DND-41 (cell line): ENCODE results near the gene PANK4.

ENCODE experiments used
- ATAC-seq: fragments of 200-7000 bp; cut with Tn5 transposase; 3 replicates; pipeline ENCODE4 v1.9.1; 2021; ENCODE audit warnings: low read depth; ENCODE audit not compliant: insufficient read depth
- DNase-seq: peaks from one replicate; pipeline ENCODE4 v3.0.0-alpha.2; 2020
- H2AFZ ChIP-seq: 2 replicates; pipeline ENCODE4 v1.6.0; 2012; ENCODE audit warnings: low read depth, low read length
- H3K27ac ChIP-seq: 2 replicates; pipeline ENCODE4 v1.5.1; 2012; ENCODE audit warnings: low read length, inconsistent platforms
- H3K27me3 ChIP-seq: fragments of 200-600 bp; sonication (generic); 2 replicates; pipeline ENCODE4 v1.6.0; 2012; ENCODE audit warnings: low read length, mild to moderate bottlenecking, inconsistent platforms; ENCODE audit not compliant: insufficient read depth, poor library complexity
- H3K36me3 ChIP-seq: 2 replicates; pipeline ENCODE4 v1.5.1; 2012; ENCODE audit warnings: low read length, inconsistent platforms; ENCODE audit not compliant: insufficient read depth
- H3K4me1 ChIP-seq: 2 replicates; pipeline ENCODE4 v1.5.1; 2012; ENCODE audit warnings: mild to moderate bottlenecking, low read length; ENCODE audit not compliant: insufficient read depth
- H3K4me2 ChIP-seq: 2 replicates; pipeline ENCODE4 v1.6.0; 2012; ENCODE audit warnings: mild to moderate bottlenecking, moderate library complexity, low read length, inconsistent platforms; ENCODE audit not compliant: insufficient read depth
- H3K4me3 ChIP-seq, 2 experiments: fragments of 200-600 bp in 1 of 2; shearing (Covaris generic) in 1 of 2; 2 replicates each; pipeline ENCODE4 v1.5.1; 2012 to 2016; ENCODE audit warnings: inconsistent platforms in 2 of 2, low read length in 2 of 2, mild to moderate bottlenecking in 2 of 2, low read depth in 1 of 2, moderate library complexity in 1 of 2
- H3K79me2 ChIP-seq: 2 replicates; pipeline ENCODE4 v1.6.0; 2012; ENCODE audit warnings: low read length, inconsistent platforms; ENCODE audit not compliant: insufficient read depth
- H3K9ac ChIP-seq: 2 replicates; pipeline ENCODE4 v1.6.0; 2012; ENCODE audit warnings: low read depth, mild to moderate bottlenecking, inconsistent platforms, low read length, moderate library complexity
- H3K9me3 ChIP-seq: 2 replicates; pipeline ENCODE4 v1.5.1; 2012; ENCODE audit warnings: low read length, moderate library complexity, mild to moderate bottlenecking, inconsistent platforms; ENCODE audit not compliant: insufficient read depth, severe bottlenecking
- H4K20me1 ChIP-seq: 2 replicates; pipeline ENCODE4 v1.6.0; 2012; ENCODE audit warnings: low read length; ENCODE audit not compliant: insufficient read depth
- EZH2 ChIP-seq: IDR thresholded peaks from 3 replicates; pipeline ENCODE4 v1.6.1; 2012; ENCODE audit warnings: borderline replicate concordance, low read depth, mild to moderate bottlenecking, moderate library complexity, low read length, inconsistent platforms; ENCODE audit not compliant: severe bottlenecking
- TF ChIP-seq, protein P1 (sequence below): IDR thresholded peaks from 2 replicates; pipeline ENCODE4 v1.5.1; 2012; ENCODE audit warnings: borderline replicate concordance, low read length, moderate library complexity, mild to moderate bottlenecking; ENCODE audit not compliant: poor library complexity, severe bottlenecking; ENCODE audit errors: extremely low read depth

Gene PANK4

DNA sequence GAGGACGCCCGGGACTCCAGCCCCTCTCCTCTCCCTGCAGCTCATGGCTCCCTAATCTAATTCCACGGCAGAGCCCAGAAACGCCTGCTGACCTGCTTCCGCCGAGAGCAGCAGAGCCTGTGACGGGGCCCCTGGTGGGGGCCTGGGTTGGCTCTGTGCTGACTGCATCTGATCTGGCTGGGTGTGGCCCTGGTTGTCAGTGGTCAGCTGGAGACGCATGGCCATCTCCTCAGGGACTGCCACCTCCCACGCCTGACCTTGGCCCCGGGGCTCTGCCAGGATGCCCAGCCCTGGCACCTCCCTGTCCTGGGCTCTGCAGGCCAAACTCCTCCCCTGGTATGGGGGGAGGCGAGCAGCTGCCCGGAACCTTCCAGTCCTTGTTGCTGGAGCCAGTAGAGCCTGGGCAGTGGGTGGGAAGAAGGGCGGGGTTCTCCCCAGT is 51.4 kb downstream of the PANK4 start:
- H3K79me2 ChIP-seq: no peaks in the 10 kb centered on the region
- no peak for DNase-seq
- H4K20me1 ChIP-seq: peaks cover 16% of the 10 kb centered on the region
- ATAC-seq: no peak
- H2AFZ ChIP-seq: no peak overlapping the region
- H3K27ac ChIP-seq: no peak overlapping the region
- no peaks in the 10 kb centered on the region for H3K36me3 ChIP-seq
- H3K4me1 ChIP-seq: no peaks in the 10 kb centered on the region
- H3K4me3 ChIP-seq: no peak overlapping the region
- H3K9ac ChIP-seq: no peak overlapping the region
- TF ChIP-seq, protein P1, sequence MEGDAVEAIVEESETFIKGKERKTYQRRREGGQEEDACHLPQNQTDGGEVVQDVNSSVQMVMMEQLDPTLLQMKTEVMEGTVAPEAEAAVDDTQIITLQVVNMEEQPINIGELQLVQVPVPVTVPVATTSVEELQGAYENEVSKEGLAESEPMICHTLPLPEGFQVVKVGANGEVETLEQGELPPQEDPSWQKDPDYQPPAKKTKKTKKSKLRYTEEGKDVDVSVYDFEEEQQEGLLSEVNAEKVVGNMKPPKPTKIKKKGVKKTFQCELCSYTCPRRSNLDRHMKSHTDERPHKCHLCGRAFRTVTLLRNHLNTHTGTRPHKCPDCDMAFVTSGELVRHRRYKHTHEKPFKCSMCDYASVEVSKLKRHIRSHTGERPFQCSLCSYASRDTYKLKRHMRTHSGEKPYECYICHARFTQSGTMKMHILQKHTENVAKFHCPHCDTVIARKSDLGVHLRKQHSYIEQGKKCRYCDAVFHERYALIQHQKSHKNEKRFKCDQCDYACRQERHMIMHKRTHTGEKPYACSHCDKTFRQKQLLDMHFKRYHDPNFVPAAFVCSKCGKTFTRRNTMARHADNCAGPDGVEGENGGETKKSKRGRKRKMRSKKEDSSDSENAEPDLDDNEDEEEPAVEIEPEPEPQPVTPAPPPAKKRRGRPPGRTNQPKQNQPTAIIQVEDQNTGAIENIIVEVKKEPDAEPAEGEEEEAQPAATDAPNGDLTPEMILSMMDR: no peak
- TF ChIP-seq EZH2: no peak
- no peak overlapping the region for H3K4me2 ChIP-seq
- no peaks in the 10 kb centered on the region for H3K27me3 ChIP-seq
- no peaks in the 10 kb centered on the region for H3K9me3 ChIP-seq

DNA sequence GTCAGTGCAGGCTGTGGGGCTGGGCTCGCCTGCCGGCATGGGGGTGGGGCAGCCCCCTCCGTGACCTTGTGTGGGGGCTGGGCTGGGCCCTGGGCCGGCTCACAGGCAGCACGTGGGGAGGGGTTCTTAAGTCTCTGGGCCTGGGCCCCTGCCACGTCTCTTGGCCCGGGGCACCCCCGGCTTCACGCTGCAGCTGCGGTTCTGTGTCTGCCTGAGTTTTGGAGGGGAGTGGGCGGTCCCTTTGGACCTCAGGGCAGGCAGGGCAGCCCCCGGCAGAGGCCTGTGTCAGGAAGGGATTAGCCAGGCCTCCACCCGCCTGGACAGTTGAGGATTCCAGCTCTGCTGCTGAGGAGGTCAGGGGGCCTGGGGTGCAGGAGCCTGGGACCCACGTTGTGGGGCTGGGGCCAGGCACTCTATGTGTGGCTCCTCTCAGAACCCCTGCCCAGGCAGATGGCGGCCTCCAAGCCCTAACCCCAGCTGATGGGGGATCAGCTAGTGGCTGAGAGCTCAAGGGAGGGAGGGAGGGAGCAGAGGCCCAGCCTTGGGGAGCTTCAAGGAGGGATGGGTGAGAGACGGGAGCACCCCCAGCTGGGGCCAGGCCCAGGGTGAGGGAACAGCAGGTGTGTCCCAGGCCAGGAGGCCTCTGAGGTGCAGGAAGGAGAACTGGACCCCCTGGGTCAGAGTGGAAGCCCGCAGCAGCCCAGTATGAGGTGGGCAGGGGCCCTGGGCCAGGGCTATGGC is 52.1 kb downstream of the PANK4 start:
- ATAC-seq (no peak), DNase-seq (no peak)
- H3K27ac ChIP-seq: no peak overlapping the region
- H3K4me1 ChIP-seq: no peaks in the 10 kb centered on the region
- H4K20me1 ChIP-seq: peaks cover 22% of the 10 kb centered on the region
- H3K4me3 ChIP-seq: no peak overlapping the region
- H3K4me2 ChIP-seq: no peak overlapping the region
- no peaks in the 10 kb centered on the region for H3K79me2 ChIP-seq
- TF ChIP-seq, protein P1: no peak
- no peak for TF ChIP-seq EZH2
- H3K36me3 ChIP-seq: no peaks in the 10 kb centered on the region
- H2AFZ ChIP-seq: no peak overlapping the region
- H3K9ac ChIP-seq: no peak overlapping the region
- no peaks in the 10 kb centered on the region for H3K9me3 ChIP-seq
- H3K27me3 ChIP-seq: no peaks in the 10 kb centered on the region

DNA sequence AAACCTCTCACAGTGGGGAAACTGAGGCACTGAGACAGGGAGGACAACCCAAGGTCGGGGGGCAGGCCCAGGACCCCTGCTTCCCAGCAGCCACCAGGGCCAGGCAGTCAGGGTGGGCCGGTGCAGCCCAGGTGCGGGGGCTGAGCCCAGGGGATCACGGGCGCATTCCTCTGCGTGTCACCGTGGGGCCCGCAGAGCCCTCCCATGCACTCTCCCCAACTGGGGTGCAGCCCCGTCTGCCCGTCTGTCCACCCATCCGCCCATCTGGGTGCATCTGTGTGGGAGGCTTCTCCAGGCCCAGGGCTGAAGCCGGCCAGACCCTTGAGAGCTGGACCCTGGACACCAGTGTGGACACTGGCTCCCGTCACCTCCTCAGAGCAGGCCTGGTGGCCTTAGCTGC is 53.2 kb downstream of the PANK4 start:
- Histone ChIP-seq H3K4me1 (no peaks in the 10 kb centered on the region), H4K20me1 (peaks cover 27% of the 10 kb centered on the region)
- ATAC-seq: no peak

More for the DNA sequence above, 53.2 kb downstream of the PANK4 start:
- H3K9me3 ChIP-seq: no peaks in the 10 kb centered on the region
- no peak overlapping the region for H3K4me2 ChIP-seq
- H3K4me3 ChIP-seq: no peak overlapping the region
- H3K79me2 ChIP-seq: no peaks in the 10 kb centered on the region
- TF ChIP-seq, protein P1: no peak
- no peak for TF ChIP-seq EZH2
- H3K27me3 ChIP-seq: no peaks in the 10 kb centered on the region
- H3K9ac ChIP-seq: no peak overlapping the region
- no peak for DNase-seq
- H2AFZ ChIP-seq: no peak overlapping the region
- no peaks in the 10 kb centered on the region for H3K36me3 ChIP-seq
- H3K27ac ChIP-seq: no peak overlapping the region
